ENCODE data around the gene PPP1R2.

DNA sequence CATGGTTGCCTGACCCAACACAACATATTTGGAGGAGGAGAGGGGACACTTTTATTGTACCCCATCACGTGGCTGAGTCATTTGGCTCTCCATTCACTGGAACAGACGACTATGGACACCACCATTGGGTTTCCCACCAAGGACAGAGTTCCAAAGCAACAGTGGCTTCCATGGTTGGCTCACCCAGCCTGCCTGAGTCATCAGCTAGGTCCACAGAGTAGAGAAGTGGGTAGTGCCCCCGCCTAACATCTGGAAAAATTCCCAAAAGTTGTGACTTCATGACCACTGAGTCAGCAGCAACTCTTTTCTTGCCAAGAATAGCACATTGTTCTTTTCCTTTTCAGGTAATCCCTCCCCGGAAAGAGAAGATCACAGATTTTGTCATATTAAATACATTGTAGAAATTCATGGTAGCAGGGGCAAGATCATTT, 3.0 kb upstream of the PPP1R2 start:
- TF ChIP-seq, protein P1, sequence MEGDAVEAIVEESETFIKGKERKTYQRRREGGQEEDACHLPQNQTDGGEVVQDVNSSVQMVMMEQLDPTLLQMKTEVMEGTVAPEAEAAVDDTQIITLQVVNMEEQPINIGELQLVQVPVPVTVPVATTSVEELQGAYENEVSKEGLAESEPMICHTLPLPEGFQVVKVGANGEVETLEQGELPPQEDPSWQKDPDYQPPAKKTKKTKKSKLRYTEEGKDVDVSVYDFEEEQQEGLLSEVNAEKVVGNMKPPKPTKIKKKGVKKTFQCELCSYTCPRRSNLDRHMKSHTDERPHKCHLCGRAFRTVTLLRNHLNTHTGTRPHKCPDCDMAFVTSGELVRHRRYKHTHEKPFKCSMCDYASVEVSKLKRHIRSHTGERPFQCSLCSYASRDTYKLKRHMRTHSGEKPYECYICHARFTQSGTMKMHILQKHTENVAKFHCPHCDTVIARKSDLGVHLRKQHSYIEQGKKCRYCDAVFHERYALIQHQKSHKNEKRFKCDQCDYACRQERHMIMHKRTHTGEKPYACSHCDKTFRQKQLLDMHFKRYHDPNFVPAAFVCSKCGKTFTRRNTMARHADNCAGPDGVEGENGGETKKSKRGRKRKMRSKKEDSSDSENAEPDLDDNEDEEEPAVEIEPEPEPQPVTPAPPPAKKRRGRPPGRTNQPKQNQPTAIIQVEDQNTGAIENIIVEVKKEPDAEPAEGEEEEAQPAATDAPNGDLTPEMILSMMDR (IDR thresholded peaks at IDR 0.05): no peak
- TF ChIP-seq POLR2A (IDR thresholded peaks at IDR 0.05): no peak

All from transverse colon (tissue), 3 donors.